WI38 (cell line): Measurements from ENCODE around the gene KRT2.

Source experiments
- H3K4me3 ChIP-seq: 2 replicates; pipeline ENCODE4 v1.5.1; 2011; ENCODE audit warnings: low read depth, mild to moderate bottlenecking, control low read depth, low read length
- TF ChIP-seq, protein P1 (sequence below): IDR thresholded peaks from 2 replicates; pipeline ENCODE4 v1.5.1; 2012; ENCODE audit warnings: low read depth, mild to moderate bottlenecking, control low read depth, low read length

KRT2 gene

DNA sequence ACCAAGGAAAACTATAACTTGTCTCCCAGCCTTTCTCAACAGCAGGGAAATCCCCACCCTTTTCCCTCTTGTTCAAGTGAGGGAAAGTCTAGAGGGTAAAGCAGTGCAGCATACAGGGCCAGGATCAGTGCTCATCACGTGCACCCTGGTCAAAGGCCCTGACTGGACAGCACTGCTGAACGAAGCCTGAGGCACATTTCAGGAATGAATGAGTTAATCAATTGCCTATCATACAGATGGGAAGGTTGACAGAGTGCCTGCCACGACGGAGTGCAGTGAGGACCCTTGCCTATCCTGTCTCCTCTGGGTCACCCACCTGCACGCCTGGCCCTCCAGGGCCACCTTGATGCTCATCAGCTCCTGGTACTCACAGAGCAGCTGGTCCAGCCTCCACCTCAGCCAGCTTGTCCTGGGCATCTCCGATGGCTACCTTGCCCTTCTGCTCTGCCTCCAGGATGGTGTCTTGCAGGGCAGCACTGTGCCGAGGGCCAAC is 22.0 kb downstream of the KRT2 start:
- no peak overlapping the region for H3K4me3 ChIP-seq
- TF ChIP-seq, protein P1, sequence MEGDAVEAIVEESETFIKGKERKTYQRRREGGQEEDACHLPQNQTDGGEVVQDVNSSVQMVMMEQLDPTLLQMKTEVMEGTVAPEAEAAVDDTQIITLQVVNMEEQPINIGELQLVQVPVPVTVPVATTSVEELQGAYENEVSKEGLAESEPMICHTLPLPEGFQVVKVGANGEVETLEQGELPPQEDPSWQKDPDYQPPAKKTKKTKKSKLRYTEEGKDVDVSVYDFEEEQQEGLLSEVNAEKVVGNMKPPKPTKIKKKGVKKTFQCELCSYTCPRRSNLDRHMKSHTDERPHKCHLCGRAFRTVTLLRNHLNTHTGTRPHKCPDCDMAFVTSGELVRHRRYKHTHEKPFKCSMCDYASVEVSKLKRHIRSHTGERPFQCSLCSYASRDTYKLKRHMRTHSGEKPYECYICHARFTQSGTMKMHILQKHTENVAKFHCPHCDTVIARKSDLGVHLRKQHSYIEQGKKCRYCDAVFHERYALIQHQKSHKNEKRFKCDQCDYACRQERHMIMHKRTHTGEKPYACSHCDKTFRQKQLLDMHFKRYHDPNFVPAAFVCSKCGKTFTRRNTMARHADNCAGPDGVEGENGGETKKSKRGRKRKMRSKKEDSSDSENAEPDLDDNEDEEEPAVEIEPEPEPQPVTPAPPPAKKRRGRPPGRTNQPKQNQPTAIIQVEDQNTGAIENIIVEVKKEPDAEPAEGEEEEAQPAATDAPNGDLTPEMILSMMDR, result no peak

DNA sequence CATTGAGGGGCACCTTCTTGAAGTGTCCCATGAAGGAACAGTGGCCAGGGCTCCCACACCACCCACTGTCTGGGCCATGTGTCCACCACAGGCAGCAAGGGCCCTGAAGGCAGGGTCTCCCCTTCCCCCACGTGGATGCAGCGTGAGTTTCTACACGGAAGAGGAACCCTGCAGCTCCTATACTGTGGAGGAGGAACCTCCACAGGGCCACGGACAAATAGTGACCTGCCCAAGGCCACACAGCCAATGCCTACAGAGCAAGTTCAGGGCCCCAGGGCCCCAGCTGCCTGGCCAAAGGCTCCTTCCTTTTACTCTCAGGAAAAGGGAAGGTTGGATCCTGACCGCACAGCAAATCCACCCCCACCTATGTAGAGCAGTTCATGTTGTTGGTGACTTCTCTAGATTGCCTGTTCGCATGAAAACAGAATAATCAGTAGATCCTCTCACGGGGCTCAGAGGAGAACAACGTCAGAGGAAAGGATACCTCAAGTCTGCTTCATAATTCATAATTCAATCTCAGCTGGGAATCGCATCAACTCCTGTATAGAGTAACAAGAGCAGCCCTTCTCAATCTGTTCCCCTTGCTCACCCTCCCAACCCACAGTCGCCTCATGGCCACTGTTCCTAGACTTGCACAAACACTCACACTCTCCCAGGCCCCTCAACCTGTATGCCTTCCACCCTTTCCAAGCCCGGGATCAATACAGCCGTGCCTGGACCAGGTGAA is 22.6 kb downstream of the KRT2 start:
- TF ChIP-seq, protein P1, result no peak
- no peak overlapping the region for H3K4me3 ChIP-seq

- H3K4me3 ChIP-seq, result no peak overlapping the region
- TF ChIP-seq, protein P1, result no peak
These were observed 23.2 kb downstream of the KRT2 start for GRCh38 chr12:52628841-52629240.

DNA sequence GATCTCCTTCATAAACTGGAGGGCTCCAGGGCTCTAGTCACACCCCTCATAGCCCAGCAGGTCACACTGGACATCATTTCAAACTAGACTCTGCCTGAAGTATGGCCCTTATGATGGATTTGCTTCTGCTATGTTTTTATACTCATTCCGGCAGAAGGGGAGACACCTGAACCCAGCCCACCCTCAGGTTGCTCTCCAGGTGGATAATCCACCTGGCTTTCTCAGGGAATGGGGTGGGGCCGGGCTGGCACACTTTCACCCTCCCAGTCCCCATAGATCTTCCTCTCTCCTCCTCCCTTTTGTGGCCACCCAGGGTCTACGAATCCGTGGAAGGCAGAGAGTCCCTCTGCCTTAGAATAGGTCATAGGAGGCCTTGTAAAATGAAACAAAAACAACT is 23.9 kb downstream of the KRT2 start:
- TF ChIP-seq, protein P1, result no peak
- H3K4me3 ChIP-seq, result no peak overlapping the region

DNA sequence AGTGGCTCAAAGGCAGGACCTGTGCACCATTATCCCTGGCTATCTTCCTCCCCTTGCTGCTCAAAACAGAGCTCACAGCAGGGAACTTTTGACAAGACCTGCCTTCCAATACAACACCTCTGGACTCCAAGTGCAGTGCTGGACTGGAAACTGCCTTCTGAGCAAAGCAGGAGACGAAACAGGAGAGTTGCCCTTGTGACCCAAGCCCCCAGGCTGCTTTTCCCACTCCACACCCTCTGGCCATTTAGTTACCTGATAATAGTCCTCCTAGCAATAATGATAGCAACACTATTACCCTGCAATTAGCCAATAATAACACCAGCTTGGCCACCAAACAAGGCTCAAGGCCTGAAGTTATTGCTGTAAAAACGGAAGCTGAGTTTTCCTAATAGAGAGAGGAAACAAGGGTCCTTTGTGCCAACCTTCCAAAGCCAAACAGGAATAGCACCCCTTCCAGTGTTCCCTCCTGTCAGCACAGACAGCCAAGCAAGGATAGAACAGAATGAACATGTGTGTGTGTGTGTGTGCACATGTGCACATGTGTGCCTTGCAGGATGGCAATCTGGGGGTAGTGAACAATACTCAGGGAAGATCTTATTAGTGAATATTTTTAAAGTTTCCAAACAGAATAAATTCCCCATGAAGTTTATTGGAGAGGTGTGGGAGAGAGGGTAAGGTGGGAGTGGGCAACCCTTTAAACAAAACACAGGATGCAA is 24.5 kb downstream of the KRT2 start:
- TF ChIP-seq, protein P1, result no peak
- no peak overlapping the region for H3K4me3 ChIP-seq

- TF ChIP-seq, protein P1, result no peak
- no peak overlapping the region for H3K4me3 ChIP-seq
These were observed 29.7 kb downstream of the KRT2 start for GRCh38 chr12:52622349-52622748.

DNA sequence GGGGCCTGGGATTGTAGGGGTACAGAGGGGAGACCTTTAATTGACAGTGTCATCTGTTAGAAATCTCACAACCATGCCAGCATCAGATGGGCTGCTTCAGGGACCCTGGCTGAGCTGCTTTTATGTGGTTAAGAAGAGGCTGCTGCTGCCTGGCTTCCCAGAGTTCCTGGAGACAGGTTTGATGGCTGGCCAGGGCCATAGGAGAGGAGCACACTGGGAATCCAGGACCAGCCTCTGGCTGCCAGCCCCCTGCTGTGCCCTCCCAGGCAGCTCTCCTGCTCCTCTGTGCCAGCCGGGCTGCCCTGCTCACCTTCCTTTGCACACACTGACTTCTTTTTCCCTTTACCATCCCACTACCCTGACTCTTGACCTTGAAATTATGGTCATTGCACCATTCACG is 33.1 kb downstream of the KRT2 start:
- no peak overlapping the region for H3K4me3 ChIP-seq
- TF ChIP-seq, protein P1, result no peak
